Activated T-cell treated with anti-CD3 and anti-CD28 coated beads for 4 hours (primary cell): Measurements from ENCODE around the gene COG5.
"Not testable (repeated sequence)": the region's sequence is repeated elsewhere in the genome, so short reads cannot be mapped to it uniquely, and the experiment has no call there.

Source experiments
- DNase-seq: peaks from one replicate; pipeline ENCODE4 v3.0.0-alpha.2; 2020

COG5 gene

GRCh38 chr7:107579885-107580715, 16.4 kb upstream of the COG5 start, which contains the start of gene BCAP29:
Gene BCAP29, plus strand, starts transcription at chr7:107580246. Its CDS starts 527 bp downstream, at chr7:107580773.
- peak; percentile 48 for DNase-seq

GRCh38 chr7:107579554-107579884, 15.8 kb upstream of the COG5 start:
- DNase-seq: no peak

GRCh38 chr7:107573537-107573936, 9.8 kb upstream of the COG5 start:
- DNase-seq: no peak

DNA sequence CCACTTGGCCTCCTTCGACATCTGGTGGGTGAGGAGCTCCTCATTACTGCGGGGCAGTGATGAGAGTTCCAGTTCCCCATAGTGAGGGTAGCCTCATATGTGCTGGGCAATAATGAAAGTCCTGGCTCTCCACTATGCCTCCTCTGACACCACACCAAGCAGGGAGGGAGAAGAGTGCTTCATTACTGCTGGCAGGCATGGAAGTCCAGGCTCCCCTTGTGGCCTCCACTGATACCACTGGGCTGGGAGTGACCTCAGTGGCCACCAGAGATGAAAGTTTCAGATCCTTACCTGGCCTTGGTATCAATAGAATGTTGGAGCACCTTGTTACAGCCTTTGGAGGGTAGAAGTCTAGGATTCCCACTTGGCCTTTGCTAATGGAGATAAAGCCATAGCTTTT, 6.6 kb upstream of the COG5 start:
- DNase-seq: no peak

- DNase-seq: no peak
Observed at GRCh38 chr7:107564553-107565298, 1.0 kb upstream of the COG5 start.

GRCh38 chr7:107563081-107563774, 492 bp downstream of the COG5 start:
- no peak for DNase-seq

DNA sequence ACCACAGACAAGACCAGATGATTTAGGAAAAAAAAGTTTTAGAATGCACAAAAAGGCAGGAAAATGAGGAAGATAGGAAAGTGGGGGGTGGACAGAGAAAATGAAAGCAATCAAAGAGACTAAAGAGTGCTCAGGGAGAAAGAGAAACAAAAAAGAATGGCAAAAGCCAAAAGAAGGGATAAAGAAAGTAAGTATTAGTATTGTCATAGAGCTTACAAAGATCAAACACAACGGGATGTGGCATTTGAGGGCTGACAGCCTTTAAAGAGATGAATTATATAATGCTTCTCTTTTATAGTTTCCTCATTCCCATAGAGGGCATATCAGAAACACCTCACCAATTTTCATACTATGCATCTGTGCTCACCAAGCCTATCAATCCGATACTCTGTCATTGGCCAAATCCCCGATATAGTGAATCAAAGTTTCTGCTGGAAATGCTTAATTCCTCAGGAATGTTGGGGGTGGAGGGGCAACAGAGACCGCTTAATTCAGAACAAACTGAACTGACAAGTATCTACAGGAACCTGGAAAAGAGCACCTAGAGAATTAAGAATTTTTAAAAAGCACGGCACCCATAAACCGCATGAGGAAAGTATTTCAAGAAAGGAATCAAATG, 2.7 kb downstream of the COG5 start:
- DNase-seq: no peak

- no peak for DNase-seq
Observed at GRCh38 chr7:107559864-107560263, 3.9 kb downstream of the COG5 start.

DNA sequence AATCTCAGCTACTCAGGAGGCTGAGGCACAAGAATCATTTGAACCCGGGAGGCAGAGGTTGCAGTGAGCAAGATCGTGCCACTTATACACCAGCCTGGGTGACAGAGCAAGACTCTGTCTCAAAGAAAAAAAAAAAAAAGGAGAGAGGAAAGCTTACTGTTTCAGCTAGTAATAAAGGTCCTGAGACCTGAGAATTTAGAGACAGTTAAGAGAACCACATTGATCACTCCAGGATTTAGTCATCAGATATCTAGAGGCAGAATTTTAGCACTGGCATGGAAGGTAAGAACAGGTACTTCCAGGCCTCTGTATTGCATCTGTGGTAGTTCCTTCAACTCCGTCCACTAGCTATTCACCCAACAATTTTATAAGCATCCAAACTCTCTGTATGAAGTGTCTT, 7.8 kb downstream of the COG5 start:
- DNase-seq: no peak

GRCh38 chr7:107551936-107552335, 11.8 kb downstream of the COG5 start:
- no peak for DNase-seq

DNA sequence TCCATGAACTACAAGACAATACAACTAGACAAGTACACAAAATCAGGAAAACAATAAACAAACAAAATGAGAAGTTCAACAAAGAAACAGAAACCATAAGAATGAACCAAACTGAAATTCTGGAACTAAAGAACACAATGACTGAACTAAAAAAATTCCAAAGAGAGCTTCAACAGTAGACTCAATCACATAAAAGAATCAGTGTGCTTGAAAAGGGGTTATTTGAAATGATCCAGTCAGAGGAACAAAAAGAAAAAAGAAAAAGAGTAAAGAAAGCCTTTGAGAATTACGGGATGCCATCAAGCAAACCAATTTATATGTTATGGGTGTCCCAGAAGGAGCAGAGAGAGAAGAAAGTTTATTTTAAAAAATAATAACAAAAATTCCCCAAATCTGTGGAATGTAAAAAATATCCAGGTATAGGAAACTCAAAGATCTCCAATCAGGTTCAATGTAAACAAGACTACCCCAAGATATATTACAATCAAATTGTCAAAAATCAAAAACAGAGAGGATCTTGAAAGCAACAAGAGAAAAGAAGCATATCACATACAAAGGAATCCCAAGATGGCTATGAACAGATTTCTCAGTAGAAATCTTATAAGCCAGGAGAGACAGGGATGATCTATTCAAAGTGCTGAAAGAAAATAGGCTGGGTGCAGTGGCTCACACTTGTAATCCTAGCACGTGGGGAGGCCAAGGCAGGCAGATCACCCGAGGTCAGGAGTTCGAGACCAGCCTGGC, 18.7 kb downstream of the COG5 start:
- DNase-seq: no peak

DNA sequence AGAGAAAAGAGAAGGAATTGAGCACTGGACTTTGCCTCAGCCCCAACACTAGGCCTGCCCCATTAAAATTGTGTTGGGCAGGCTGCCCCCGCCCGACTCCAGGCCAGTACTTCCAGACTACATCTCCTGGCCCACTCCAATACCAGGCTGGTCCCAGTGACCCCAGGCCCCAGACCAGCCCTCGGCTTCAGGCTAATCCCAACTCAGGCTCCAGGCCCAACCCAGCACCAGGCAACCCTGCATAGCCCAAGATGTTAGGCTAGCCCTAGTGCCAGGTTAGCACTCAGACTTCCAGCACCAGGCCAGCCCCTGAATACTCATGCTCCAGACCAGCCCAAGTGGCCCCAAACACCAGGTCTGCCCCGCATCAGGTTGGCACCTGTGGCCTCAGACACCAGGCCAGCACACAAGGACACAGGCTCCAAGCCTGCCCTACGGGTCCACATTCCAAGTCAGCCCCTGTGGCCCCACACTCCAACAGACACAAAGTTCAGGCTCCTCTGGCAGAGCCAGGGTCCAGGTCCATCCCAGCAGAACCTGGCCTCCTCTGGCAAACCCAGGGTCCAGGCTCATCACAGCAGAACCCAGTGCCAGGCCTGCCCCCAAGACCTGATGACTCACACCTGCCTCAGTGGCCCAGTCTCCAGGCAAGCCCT, 20.3 kb downstream of the COG5 start:
- DNase-seq: no peak

DNA sequence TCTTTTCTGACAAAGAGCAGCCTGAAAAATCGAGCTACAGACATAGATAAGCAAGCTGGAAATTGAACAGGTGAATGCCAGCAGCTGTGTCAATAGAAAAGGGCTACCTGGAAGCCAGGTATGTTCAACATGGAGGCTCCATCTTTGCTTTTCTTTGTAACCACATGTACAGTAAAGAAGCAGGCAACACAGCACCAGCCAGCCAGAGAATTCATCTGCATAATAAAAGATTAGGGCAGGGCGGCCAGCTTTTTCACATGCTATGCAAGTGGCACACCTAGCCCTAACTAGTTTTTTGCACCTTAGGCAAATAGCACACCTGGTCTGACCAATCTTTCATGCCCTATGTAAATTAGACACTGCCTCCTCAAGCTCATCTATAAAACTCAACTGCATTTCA, 25.7 kb downstream of the COG5 start:
- DNase-seq: no peak

GRCh38 chr7:107537228-107537627, 26.5 kb downstream of the COG5 start:
- not testable (repeated sequence) for DNase-seq

DNA sequence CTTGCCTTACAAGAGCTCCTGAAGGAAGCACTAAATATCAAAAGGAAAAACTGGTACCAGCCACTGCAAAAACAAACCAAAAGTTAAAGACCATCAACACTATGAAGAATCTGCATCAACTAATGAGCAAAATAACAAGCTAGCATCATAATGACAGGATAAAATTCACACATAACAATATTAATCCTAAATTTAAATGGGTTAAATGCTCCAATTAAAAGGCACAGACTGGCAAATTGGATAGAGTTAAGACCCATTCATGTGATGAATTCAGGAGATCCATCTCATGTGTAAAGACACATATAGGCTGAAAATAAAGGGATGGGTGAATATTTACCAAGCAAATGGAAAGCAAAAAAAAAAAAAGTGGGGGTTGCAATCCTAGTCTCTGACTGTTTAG, 29.6 kb downstream of the COG5 start:
- no peak for DNase-seq

- DNase-seq: no peak
Observed at GRCh38 chr7:107530751-107531150, 33.0 kb downstream of the COG5 start.

DNA sequence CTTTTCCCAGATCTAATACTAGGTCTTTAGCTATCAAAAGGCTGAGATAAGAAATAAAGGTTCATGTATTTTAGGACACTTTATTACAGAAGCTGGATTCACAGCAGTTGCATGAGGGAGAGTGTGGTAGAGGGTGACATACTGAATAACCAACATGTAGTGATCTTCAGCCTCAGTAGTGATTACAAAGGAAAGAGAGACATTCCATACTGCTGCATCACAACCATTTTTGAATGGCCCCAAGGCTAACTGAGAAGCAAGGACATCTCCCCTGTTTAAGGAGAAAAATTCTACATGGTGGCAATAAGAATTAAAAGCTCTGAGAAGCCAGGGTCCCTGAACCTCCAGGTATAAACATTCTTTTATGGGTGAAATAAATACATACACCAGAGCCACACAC, 35.3 kb downstream of the COG5 start:
- DNase-seq: no peak

GRCh38 chr7:107527196-107527595, 36.5 kb downstream of the COG5 start:
- no peak for DNase-seq

DNA sequence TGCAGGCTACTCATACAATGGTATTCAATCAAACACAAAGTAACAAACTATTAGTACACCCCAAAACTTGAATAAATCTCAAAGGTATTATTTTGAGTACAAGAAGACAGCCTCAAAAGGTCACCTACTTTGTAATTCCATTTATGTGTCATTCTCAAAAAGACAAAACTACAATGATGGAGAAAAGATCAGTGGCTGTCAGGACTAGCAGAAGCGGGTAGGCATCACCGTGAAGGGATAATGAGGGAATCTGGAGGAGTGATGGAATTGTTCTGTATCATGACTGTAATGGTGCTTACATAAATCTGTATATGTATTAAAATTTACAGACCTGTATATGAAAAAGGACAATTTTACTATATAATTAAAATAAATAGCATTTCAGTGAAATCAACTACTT, 37.0 kb downstream of the COG5 start:
- DNase-seq: no peak

DNA sequence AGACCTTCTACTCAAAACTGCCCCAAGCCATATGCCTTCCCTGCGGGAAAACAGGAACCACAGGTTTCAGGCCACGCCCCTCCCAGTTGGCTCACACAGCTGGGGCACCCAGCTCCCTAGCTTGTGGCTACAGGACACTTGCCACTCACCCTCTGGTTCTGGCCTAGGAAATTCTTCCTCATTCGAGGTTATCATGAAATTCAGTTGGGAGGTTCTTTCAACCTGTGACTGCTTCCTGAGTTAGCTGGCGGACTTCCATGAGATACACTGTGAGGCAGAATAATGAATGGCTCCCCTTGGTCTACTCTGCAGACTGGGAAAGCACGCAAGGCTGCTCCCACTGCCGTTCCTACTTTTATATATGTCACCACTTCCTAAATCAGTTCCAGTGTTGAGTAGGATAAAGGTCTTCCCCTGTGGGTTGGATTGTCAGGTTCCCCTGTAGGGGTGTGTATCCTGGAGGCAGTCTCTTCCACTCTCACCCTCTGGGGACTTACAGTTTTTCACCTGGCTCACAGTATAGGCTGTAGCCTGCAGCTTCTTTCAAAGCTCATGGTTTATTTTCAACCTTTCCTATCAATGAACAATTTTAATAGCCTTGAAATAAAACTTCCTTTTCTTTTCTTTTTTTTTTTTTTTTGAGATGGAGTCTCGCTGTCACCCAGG, 56.9 kb downstream of the COG5 start:
- no peak for DNase-seq

GRCh38 chr7:107505997-107506673, 57.6 kb downstream of the COG5 start:
- DNase-seq: no peak
